HL-60 (cell line): Measurements from ENCODE around the gene TMEM201.

Experiments
- CTCF ChIP-seq: IDR thresholded peaks from one replicate; pipeline ENCODE4 v1.5.1; 2011; ENCODE audit warnings: low read length, control low read depth, inconsistent platforms; ENCODE audit not compliant: insufficient read depth
- GABPA ChIP-seq: IDR thresholded peaks from 2 replicates; pipeline ENCODE4 v1.6.1; 2012; ENCODE audit warnings: low read depth
- POLR2AphosphoS5 ChIP-seq: IDR thresholded peaks from 2 replicates; pipeline ENCODE4 v1.6.1; 2012; ENCODE audit warnings: low read depth

- no peak for TF ChIP-seq CTCF
- TF ChIP-seq POLR2AphosphoS5, result no peak; the same call in 1 of the 2 replicates
- TF ChIP-seq GABPA, result no peak
These were observed 41.8 kb downstream of the TMEM201 start for GRCh38 chr1:9630331-9631111.
